HL-60/S4 treated with phorbol 12-myristate 13-acetate at 8.2 ng/mL for 4 days and 3 days (cell line): ENCODE data around the gene OPRM1.

Experiments used
- in situ Hi-C: fragments of 300-500 bp; cut with MboI; formaldehyde crosslinking; loops from 2 replicates; pipeline ENCODE4 v1.15.0; 2022; ENCODE audit warnings: low sequenced_read_pairs

The OPRM1 gene

DNA sequence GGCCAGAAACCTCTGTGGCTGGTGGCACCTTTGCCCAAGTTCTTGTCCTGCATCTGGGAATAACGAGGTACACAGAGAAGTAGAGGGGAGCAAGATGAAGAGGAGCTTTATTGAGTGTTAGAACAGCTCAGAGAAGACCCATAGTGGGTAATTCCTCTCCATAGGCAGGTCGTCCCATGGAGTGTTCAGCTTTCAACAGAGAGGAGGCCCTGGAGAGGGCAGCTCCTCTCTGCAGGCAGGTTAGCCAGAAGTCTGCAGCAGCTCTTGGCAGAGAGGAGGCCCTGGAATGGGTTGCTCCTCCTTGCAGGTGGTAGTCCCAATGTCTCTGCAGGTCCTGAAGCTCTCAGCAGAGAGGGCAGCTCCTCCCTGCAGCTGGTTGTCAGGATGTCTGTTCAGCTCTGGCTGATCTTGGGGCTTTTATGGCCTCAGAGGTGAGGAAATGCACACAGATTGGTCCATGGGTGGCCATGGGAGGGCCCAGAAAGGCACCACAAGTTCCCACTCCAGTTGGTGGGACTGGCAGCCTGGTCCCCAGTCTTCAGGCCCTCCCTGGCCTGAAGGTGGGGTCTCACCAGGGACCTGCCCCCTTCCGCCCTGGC is 228.6 kb downstream of the OPRM1 start:
- in situ Hi-C loops = no loop called here

DNA sequence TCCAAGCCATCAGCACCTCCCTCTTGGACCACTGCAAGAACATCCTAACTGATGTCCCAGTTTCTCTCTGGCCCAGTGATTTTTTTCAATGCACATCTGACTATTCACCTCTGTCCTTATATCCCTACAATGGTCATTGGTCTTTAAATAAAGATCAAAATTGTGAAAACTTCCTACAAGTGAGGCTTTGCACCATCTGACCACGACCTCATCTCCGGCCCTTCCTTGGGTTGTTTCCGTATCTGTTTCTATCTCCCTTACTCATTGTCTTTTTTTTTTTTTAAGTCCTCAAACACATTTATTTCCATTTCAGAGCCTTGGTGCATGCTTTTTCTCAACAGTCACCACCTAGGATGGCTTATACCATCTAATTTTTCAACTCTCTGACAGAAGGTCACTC is 229.4 kb downstream of the OPRM1 start:
- in situ Hi-C loops = no loop called here

DNA sequence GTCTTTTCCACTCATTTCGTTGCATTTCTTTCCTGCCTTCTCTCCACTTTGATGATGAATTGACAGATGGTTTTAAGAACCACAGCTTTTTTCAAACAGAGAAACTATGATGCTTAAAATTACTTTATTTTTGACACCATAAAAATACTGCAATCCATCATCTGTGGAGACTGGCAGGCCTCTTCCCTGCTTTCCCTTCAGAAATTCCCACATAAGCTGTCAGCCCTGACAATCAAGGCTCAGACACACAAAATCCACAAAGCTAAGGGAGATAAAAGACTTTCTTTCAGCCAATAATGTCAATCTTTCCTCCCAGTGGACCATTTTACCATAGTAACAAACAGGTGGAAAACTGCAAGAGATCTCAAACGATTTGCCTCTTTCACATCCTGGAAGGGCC is 235.1 kb downstream of the OPRM1 start:
- in situ Hi-C loops = loop anchor here (10.0 kb wide), 1 partner anchor 119 kb away; no protein-coding TSS in a partner anchor

DNA sequence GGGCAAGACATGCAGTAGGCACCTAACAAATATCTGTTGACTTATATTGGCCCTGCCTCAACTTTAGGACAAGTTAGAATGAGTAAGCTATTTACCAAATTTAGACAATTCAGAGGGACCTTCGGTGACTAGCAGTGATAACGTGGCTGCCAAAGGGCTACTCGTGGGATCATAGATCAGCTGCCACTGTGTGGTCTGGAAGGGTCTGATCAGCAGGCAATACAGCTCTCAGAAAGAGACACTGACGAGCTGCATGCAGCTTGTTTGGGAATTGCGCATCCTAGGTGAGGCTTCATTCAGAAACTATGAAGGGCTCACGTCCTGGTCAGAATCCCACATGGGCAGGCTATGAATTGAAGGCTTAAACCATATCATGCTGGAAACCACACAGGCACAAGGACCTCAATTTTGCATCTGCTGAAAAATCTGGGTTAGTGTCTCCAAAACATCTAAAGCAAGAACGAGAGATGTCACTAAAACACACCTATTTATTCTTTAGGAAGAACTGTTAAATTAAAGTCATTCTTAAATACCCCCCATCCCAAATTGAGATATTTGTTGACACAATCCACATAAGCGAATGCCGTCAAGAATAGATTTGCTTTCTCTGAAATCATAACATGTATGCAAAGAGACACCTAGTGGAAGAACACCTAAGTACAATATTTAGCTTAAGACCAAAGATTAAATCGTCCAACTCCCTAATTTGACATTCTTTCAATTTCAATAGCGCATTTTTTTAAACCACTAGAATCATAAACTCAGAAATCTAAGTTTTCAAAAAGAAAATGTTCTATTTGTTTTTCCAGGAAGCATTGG is 238.0 kb downstream of the OPRM1 start:
- in situ Hi-C loops = loop anchor here (10.0 kb wide), 1 partner anchor 122 kb away; no protein-coding TSS in a partner anchor

DNA sequence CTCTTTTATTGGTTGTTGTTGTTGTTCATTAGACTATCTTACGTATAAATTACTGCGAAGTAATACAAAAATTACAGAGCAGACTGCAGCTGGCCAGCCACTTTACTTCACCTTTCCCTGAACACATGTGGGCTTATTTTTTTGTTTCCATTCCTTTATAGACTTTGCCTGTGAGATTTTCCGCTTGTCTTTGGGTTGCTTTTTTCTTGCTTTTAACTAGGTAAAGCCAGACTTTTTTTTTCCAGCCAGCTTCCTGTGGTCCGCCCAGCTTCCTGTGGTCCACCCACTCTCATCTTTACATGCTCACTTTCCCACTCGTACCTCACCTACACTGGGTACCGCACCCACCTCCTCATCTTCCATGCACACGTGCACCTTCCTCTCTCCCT is 238.6 kb downstream of the OPRM1 start:
- in situ Hi-C loops = loop anchor here (10.0 kb wide), 1 partner anchor 123 kb away; no protein-coding TSS in a partner anchor

DNA sequence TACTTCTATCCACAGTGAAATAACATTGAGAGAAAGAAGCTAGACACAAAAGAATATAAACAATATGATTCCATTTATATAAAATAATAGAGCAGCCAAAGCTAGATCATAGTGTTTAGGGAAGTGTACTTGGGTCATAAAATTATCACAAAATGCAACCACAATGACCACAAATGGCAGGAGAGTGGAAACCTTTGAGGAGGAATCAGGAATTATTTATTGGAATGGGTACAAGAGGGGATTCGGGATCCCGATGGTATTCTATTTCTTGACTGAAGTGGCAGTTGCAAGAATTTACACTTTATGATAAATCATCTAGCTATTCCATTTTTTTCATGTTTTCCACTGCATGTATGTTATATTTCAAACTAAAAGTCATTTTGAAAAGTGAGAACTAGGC is 241.5 kb downstream of the OPRM1 start:
- in situ Hi-C loops = no loop called here

DNA sequence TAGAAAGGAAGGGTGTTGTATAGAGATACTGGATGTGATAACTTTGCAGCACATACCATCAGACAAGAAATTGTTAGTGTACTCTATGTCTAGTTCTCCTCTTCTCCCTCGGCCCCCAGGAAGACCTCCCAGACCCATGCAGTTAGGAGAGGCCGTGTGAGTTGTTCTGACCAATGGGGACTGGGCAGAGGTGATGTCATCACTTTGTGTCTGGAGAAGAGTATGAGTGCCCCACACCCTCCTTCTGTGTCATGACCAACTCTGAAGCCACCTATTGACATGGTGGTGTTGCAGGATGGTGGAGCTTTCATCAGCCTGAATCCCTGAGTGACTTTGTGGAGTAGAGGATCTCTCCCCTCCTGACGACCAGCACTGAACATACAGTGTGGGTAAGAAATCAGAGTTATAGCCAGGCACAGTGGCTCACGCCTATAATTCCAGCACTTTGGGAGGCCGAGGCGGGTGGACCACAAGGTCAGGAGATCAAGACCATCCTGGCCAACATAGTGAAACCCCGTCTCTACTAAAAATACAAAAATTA is 245.3 kb downstream of the OPRM1 start:
- in situ Hi-C loops = no loop called here

DNA sequence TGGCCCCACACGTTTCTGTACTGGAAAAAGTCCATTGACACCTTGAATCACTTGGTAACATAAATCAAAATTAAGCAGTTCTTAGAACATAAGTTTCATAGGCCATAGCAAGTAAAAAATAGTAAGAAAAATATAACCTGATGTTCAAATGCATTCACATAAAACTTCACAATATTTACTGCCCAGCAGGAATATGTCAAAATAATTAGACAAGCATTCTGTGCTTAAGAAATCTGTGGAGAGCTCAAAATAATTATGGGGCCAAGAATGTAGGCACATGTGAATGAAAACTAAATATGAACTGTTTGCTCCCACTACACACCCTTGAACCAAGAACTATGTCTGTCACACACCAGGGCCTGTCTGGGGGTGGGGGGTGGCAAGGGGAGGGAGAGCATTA is 246.8 kb downstream of the OPRM1 start:
- in situ Hi-C loops = no loop called here

DNA sequence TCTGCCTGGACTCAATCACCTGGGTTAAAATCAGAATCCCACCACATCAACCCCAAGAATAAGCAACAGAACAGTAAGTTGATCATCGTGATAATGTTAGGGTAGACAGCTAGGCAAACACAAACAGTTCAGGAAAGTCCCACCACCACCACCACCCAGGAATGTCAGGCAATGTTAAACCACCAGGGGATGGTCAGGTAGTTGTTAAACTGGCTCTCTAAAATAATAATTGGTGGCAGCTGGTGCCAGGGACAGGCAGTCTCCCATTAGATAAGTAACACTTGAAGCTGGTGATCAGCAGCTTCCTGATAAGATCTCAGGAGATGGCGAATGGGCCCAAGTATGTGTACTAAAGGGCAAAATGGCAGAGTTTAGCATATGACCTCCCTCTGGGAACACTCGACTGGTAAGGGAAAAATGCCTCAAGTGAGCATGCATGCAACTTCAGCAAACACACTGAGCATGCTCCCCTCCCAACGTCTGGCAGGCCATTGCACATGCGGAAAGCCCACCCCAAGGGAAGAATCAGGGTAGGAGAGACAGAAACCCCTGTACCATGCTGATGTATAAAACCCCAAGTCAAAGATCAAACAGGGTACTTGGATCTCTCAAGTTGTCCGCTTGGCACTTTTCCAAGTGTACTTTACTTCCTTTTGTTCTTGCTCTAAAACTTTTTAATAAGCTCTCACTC is 250.9 kb downstream of the OPRM1 start:
- in situ Hi-C loops = no loop called here

DNA sequence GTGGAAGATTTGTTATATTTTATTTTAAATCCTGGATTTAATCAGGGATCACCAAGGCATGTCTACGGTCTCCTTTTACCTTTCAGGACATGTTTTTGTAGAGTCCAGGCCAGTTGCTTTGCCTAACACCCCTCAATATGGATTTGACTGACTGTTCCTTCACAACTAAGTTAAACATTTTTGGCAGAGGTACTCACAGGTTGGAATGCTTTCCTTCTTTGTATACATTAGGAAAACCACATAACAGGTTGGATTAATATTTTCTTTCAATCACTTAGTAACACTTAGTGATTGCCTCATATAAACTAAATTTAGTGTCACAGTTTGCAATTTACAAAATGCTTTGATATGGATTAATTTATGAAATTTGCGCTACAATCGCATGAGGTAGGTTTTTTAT is 253.0 kb downstream of the OPRM1 start:
- in situ Hi-C loops = no loop called here

DNA sequence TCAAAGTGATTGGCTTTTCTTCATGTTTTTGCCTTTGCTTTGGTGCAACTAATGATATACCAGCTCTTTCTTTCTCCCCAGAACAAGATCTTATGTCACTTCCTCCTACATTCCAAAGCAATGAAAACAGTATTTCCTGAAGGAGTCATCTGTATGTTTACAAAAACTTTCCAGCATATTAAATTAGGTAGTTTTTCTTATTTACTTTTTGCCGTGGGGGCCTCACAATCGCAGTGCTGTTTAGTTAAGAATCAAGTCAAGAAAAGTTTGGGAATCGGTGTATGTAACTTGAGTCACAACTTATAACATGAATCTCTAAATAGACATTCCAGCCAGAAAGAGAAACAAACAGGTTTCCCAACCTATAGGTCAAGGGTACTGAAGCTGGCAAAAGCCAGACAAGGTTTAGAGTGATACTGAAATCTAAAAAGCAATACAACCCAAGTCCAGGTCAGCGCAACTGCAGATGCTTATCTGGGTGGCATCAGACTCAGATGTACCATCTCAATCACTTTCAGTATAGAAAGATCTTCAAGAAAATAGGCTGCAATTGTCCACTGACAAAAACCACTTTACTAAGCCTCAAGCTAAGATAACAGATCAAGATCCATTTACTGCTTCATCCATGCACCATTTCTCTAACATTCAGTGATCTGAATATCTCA is 253.9 kb downstream of the OPRM1 start:
- in situ Hi-C loops = no loop called here

DNA sequence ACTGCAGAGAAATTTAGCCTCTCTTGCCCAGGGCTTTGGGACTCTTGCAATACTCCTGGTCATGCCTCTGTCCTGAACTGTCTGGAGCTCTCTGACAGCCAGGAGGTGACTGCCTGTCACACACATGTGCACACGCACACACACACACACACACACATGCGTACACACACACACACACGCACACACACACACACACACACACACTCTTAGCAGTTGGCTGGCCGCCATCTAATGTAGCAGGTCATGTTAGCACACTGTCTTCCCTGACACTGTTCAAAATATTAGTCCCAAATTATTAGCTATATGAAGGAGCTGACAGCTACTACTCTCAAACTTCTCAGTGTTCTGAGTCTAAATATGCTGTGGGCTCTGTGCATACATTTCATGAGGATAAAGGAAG is 256.7 kb downstream of the OPRM1 start:
- in situ Hi-C loops = no loop called here
